Neural cell (in vitro differentiated cells): ENCODE results near the gene BMP7. TPM values are rescaled to one million over a fixed set of nuclear protein-coding genes. Genes with fewer than 3 reads are reported as not detected.
"Not testable (repeated sequence)": the region's sequence is repeated elsewhere in the genome, so short reads cannot be mapped to it uniquely, and the experiment has no call there.

Source experiments
- H2AFZ ChIP-seq: fragments of 200-600, 300-800 bp; sonication (generic), shearing (Covaris generic); 2 replicates; pipeline ENCODE4 v1.6.0; 2014; ENCODE audit warnings: low read depth, mild to moderate bottlenecking, antibody characterized with exemption, low read length, moderate library complexity
- H3F3A ChIP-seq: fragments of 200-600 bp; shearing (Covaris generic); 2 replicates; pipeline ENCODE4 v1.6.1; 2016; ENCODE audit warnings: mild to moderate bottlenecking, moderate library complexity, mixed read lengths, antibody characterized with exemption, low read length; ENCODE audit not compliant: insufficient read depth, poor library complexity, severe bottlenecking
- H3K27ac ChIP-seq: fragments of 200-600, 300-800 bp; sonication (generic), shearing (Covaris generic); 2 replicates; pipeline ENCODE4 v1.5.1; 2014; ENCODE audit warnings: mild to moderate bottlenecking, low read length, moderate library complexity
- H3K27me3 ChIP-seq: fragments of 300-800, 200-600 bp; sonication (generic), shearing (Covaris generic); 2 replicates; pipeline ENCODE4 v1.6.0; 2014; ENCODE audit warnings: mild to moderate bottlenecking, low read depth, low read length, moderate library complexity; ENCODE audit not compliant: insufficient read depth
- H3K36me3 ChIP-seq: fragments of 300-800, 200-600 bp; sonication (generic), shearing (Covaris generic); 2 replicates; pipeline ENCODE4 v1.5.1; 2014; ENCODE audit warnings: mild to moderate bottlenecking, antibody characterized with exemption, low read length, moderate library complexity; ENCODE audit not compliant: insufficient read depth
- H3K4me2 ChIP-seq: fragments of 300-800, 200-600 bp; sonication (generic), shearing (Covaris generic); 2 replicates; pipeline ENCODE4 v1.6.0; 2014; ENCODE audit warnings: mild to moderate bottlenecking, low read length
- H3K4me3 ChIP-seq: fragments of 300-800, 200-600 bp; sonication (generic), shearing (Covaris generic); 2 replicates; pipeline ENCODE4 v1.5.1; 2014; ENCODE audit warnings: mild to moderate bottlenecking, low read length, moderate library complexity
- H3K79me2 ChIP-seq: fragments of 200-600 bp; shearing (Covaris generic); replicated peaks from 2 replicates; pipeline ENCODE4 v1.6.0; 2014; ENCODE audit warnings: mild to moderate bottlenecking, low read length, moderate library complexity; ENCODE audit not compliant: insufficient read depth
- H3K9ac ChIP-seq: fragments of 300-800, 200-600 bp; sonication (generic), shearing (Covaris generic); 2 replicates; pipeline ENCODE4 v1.6.1; 2016; ENCODE audit warnings: mild to moderate bottlenecking, low read length, mixed read lengths
- H3K9me2 ChIP-seq: fragments of 200-600 bp; shearing (Covaris generic); 2 replicates; pipeline ENCODE4 v1.6.1; 2016; ENCODE audit warnings: mild to moderate bottlenecking, low read length, mixed read lengths; ENCODE audit not compliant: insufficient read depth
- H3K9me3 ChIP-seq: fragments of 200-600, 300-800 bp; sonication (generic), shearing (Covaris generic); 2 replicates; pipeline ENCODE4 v1.6.1; 2016; ENCODE audit warnings: mild to moderate bottlenecking, mixed run types, low read length, moderate library complexity, mixed read lengths
- H4K20me1 ChIP-seq: fragments of 200-600 bp; shearing (Covaris generic); 2 replicates; pipeline ENCODE4 v1.6.1; 2016; ENCODE audit warnings: mild to moderate bottlenecking, mixed run types; ENCODE audit not compliant: insufficient read depth
- EP300 ChIP-seq: fragments of 450-650 bp; conservative IDR thresholded peaks from 2 replicates; pipeline ENCODE4 v1.6.1; 2014; ENCODE audit warnings: antibody characterized with exemption, mild to moderate bottlenecking, moderate library complexity; ENCODE audit not compliant: poor library complexity, severe bottlenecking
- EZH2 ChIP-seq: fragments of 200-600, 300-800 bp; shearing (Covaris generic), sonication (generic); IDR thresholded peaks from 2 replicates; pipeline ENCODE4 v1.6.1; 2014; ENCODE audit warnings: antibody characterized with exemption, low read length, borderline replicate concordance, mild to moderate bottlenecking; ENCODE audit not compliant: insufficient read depth, poor library complexity, severe bottlenecking
- MXI1 ChIP-seq: fragments of 450-650 bp; conservative IDR thresholded peaks from 2 replicates; pipeline ENCODE4 v1.6.1; 2014; ENCODE audit warnings: antibody characterized with exemption, mild to moderate bottlenecking; ENCODE audit not compliant: poor library complexity, severe bottlenecking
- POLR2AphosphoS5 ChIP-seq: IDR thresholded peaks from 2 replicates; pipeline ENCODE4 v1.6.1; 2012
- RAD21 ChIP-seq: fragments of 450-650 bp; conservative IDR thresholded peaks from 2 replicates; pipeline ENCODE4 v1.6.1; 2014; ENCODE audit warnings: antibody characterized with exemption, mild to moderate bottlenecking, moderate library complexity
- REST ChIP-seq: IDR thresholded peaks from 2 replicates; pipeline ENCODE4 v1.6.1; 2012; ENCODE audit warnings: borderline replicate concordance
- SMC3 ChIP-seq: fragments of 450-650 bp; conservative IDR thresholded peaks from 2 replicates; pipeline ENCODE4 v1.6.1; 2014; ENCODE audit warnings: antibody characterized with exemption, mild to moderate bottlenecking, moderate library complexity; ENCODE audit not compliant: poor library complexity
- TAF1 ChIP-seq: IDR thresholded peaks from 2 replicates; pipeline ENCODE4 v1.6.1; 2012; ENCODE audit warnings: low read depth
- polyA plus RNA-seq: library from polyadenylated mRNA; depleted of rRNA; stranded (reverse); fragments of >200 nt; gene quantifications from 2 replicates; pipeline ENCODE4 v1.2.3, GENCODE V29; 2014
- TF ChIP-seq, protein P1 (sequence below): fragments of 450-650 bp; IDR thresholded peaks from 2 replicates; pipeline ENCODE4 v1.5.1; 2014; ENCODE audit warnings: antibody characterized with exemption, mild to moderate bottlenecking, moderate library complexity; ENCODE audit not compliant: poor library complexity, severe bottlenecking

BMP7 gene
- polyA plus RNA-seq, 1 donor from 2014 or later, result 3.6 TPM

DNA sequence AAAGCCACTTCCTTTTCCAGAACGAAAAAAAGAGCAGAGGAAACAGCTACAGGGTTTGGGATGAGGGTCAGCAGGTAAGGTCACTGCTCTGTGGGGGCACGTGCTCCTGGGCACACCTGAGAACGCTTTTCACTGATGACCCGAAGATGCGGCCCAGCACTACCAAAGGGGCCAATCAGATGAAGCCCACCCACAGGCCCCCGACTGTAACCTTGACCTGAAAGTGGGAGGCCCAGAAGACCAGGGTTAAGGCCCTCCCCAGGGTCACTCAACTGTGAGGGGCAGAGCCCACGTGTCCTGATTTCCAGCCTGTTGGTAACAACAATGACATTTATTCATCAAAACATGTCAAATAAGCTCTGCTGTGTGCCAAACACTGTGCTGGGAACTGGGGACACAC is 108.0 kb downstream of the BMP7 start:
- Histone ChIP-seq H2AFZ (no peak overlapping the region), H3K27ac (no peak overlapping the region), H3K9me2 (no peaks in the 10 kb centered on the region), H4K20me1 (no peaks in the 10 kb centered on the region), H3K9me3 (no peaks in the 10 kb centered on the region), H3K4me2 (no peak overlapping the region), H3K36me3 (no peaks in the 10 kb centered on the region), H3K9ac (no peak overlapping the region), H3F3A (no peaks in the 10 kb centered on the region), H3K79me2 (no peaks in the 10 kb centered on the region), H3K4me3 (no peak overlapping the region), H3K27me3 (no peaks in the 10 kb centered on the region)
- TF ChIP-seq EZH2 (no peak), RAD21 (no peak), POLR2AphosphoS5 (no peak)

DNA sequence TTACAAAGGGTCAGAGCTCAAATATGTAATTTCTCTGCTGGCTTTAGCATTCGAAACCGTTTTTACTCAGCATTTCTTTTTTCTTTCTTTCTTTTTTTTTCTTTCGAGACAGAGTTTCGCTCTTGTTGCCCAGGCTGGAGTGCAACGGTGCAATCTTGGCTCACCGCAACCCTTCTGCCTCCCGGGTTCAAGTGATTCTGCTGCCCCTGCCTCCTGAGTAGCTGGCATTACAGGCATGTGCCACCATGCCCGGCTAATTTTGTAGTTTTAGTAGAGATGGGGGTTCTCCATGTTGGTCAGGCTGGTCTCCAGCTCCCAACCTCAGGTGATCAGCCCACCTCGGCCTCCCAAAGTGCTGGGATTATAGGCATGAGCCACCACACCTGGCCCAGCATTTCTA is 108.7 kb downstream of the BMP7 start:
- not testable (repeated sequence) for H3K4me3 ChIP-seq, H4K20me1 ChIP-seq, H3F3A ChIP-seq, H3K27me3 ChIP-seq, H3K9me2 ChIP-seq, H3K79me2 ChIP-seq, H2AFZ ChIP-seq, H3K36me3 ChIP-seq, H3K9ac ChIP-seq, H3K4me2 ChIP-seq, H3K27ac ChIP-seq, H3K9me3 ChIP-seq

DNA sequence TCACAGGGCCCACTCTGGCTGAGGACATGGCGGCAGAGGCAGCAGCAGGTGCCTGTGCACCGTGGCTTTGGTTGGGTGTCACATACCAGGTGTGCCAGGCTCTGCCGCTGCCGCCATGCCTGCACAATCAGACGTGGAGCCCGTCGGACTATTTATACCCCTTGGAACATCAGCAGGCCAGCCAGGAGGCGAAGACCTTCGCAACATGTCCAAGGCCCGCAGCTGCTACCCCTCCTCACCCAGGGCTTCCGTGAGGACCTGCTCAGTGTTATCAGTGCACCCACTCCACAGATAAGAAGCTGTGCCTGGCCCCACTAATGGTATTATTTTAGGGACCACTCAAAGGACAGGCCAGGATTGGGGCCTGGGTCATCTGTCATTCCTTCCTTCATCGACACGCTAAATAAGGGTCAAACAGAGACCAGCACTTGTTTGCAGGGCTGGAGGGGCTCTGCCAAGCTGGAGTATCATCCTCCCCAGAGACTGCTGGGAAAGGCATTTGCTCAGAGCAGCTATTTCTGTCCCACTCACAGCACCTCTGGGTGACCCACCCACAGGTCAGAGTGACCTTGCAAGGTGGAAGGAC is 109.2 kb downstream of the BMP7 start:
- TF ChIP-seq EZH2, result no peak
- TF ChIP-seq EP300, result no peak
- TF ChIP-seq RAD21, result no peak
- no peak for TF ChIP-seq MXI1
- TF ChIP-seq REST, result no peak
- no peak for TF ChIP-seq POLR2AphosphoS5
- TF ChIP-seq, protein P1, sequence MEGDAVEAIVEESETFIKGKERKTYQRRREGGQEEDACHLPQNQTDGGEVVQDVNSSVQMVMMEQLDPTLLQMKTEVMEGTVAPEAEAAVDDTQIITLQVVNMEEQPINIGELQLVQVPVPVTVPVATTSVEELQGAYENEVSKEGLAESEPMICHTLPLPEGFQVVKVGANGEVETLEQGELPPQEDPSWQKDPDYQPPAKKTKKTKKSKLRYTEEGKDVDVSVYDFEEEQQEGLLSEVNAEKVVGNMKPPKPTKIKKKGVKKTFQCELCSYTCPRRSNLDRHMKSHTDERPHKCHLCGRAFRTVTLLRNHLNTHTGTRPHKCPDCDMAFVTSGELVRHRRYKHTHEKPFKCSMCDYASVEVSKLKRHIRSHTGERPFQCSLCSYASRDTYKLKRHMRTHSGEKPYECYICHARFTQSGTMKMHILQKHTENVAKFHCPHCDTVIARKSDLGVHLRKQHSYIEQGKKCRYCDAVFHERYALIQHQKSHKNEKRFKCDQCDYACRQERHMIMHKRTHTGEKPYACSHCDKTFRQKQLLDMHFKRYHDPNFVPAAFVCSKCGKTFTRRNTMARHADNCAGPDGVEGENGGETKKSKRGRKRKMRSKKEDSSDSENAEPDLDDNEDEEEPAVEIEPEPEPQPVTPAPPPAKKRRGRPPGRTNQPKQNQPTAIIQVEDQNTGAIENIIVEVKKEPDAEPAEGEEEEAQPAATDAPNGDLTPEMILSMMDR, result no peak
- TF ChIP-seq SMC3, result no peak
- no peak for TF ChIP-seq TAF1
- Histone ChIP-seq H3K4me3 (no peak overlapping the region), H3F3A (no peaks in the 10 kb centered on the region), H3K9me3 (no peaks in the 10 kb centered on the region), H3K9ac (no peak overlapping the region), H3K9me2 (no peaks in the 10 kb centered on the region), H3K4me2 (no peak overlapping the region), H3K27me3 (no peaks in the 10 kb centered on the region), H3K36me3 (no peaks in the 10 kb centered on the region), H3K27ac (no peak overlapping the region), H3K79me2 (no peaks in the 10 kb centered on the region), H4K20me1 (no peaks in the 10 kb centered on the region), H2AFZ (no peak overlapping the region)
